ENCODE measurements around the gene CFAP92.

- no peak for TF ChIP-seq CTCF (IDR thresholded peaks at IDR 0.05)
- no peak for TF ChIP-seq POLR2A (IDR thresholded peaks at IDR 0.05)
Observed at GRCh38 chr3:128889139-128889894, 104.6 kb downstream of the CFAP92 start.

Measured in testis (tissue), 2 donors.